ENCODE results near the gene SPOCD1.
A peak's percentile ranks its signal among the peaks of the same experiment; 100 is the strongest.

Gene SPOCD1

GRCh38 chr1:31788825-31789256 is 27.0 kb downstream of the SPOCD1 start:
- no peak for TF ChIP-seq CTCF (conservative IDR thresholded peaks at IDR 0.05; ENCODE audit: low read depth, low read length)
- DNase-seq (ENCODE audit: low read depth), result no peak
- H3K4me3 ChIP-seq (ENCODE audit: low read length), result peak overlapping the region; percentile 76

- peak; percentile 55 for DNase-seq (ENCODE audit: low read depth)
- TF ChIP-seq CTCF (conservative IDR thresholded peaks at IDR 0.05; ENCODE audit: low read depth, low read length), result no peak
- H3K4me3 ChIP-seq (ENCODE audit: low read length), result peak overlapping the region; percentile 76
Observed at GRCh38 chr1:31788138-31788824, 27.5 kb downstream of the SPOCD1 start.

- H3K4me3 ChIP-seq (ENCODE audit: low read length), result peak overlapping the region; percentile 76
- TF ChIP-seq CTCF (conservative IDR thresholded peaks at IDR 0.05; ENCODE audit: low read depth, low read length), result no peak
- DNase-seq (ENCODE audit: low read depth), result no peak
Observed at GRCh38 chr1:31787786-31788137, 28.1 kb downstream of the SPOCD1 start.

- no peak for TF ChIP-seq CTCF (conservative IDR thresholded peaks at IDR 0.05; ENCODE audit: low read depth, low read length)
- H3K4me3 ChIP-seq (ENCODE audit: low read length), result no peak overlapping the region
- no peak for DNase-seq (ENCODE audit: low read depth)
Observed at GRCh38 chr1:31787261-31787660, 28.6 kb downstream of the SPOCD1 start.

- DNase-seq (ENCODE audit: low read depth), result no peak
- no peak overlapping the region for H3K4me3 ChIP-seq (ENCODE audit: low read length)
- no peak for TF ChIP-seq CTCF (conservative IDR thresholded peaks at IDR 0.05; ENCODE audit: low read depth, low read length)
Observed at GRCh38 chr1:31786366-31787060, 29.3 kb downstream of the SPOCD1 start.

GRCh38 chr1:31785947-31786290 is 29.9 kb downstream of the SPOCD1 start:
- TF ChIP-seq CTCF (conservative IDR thresholded peaks at IDR 0.05; ENCODE audit: low read depth, low read length), result no peak
- no peak for DNase-seq (ENCODE audit: low read depth)
- H3K4me3 ChIP-seq (ENCODE audit: low read length), result no peak overlapping the region

All from retinal pigment epithelial cell (primary cell).